ENCODE data around the gene TOB2.
A peak's percentile ranks its signal among the peaks of the same experiment; 100 is the strongest.

Gene TOB2

DNA sequence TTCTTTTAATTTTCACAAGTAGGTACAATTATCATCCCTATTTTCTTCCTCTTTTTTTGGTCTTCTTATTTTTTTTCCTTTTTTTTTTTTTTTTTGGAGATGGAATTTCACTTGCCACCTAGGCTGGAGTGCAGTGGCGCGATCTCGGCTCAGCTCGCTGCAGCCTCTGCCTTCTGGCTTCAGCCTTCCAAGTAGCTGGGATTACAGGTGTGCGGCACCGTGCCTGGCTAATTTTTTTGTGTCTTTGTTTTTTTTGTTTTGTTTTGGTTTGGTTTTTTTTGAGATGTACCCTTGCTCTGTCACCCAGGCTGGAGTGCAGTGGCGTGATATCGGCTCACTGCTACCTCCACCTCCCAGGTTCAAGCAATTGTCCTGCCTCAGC lies 16.7 kb downstream of the TOB2 start (continued):
- TF ChIP-seq, protein P1, sequence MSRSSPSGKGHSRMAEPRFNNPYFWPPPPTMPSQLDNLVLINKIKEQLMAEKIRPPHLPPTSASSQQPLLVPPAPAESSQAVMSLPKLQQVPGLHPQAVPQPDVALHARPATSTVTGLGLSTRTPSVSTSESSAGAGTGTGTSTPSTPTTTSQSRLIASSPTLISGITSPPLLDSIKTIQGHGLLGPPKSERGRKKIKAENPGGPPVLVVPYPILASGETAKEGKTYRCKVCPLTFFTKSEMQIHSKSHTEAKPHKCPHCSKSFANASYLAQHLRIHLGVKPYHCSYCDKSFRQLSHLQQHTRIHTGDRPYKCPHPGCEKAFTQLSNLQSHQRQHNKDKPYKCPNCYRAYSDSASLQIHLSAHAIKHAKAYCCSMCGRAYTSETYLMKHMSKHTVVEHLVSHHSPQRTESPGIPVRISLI (tag by site-specific recombination; IDR thresholded peaks at IDR 0.05) = peak; percentile 93

DNA sequence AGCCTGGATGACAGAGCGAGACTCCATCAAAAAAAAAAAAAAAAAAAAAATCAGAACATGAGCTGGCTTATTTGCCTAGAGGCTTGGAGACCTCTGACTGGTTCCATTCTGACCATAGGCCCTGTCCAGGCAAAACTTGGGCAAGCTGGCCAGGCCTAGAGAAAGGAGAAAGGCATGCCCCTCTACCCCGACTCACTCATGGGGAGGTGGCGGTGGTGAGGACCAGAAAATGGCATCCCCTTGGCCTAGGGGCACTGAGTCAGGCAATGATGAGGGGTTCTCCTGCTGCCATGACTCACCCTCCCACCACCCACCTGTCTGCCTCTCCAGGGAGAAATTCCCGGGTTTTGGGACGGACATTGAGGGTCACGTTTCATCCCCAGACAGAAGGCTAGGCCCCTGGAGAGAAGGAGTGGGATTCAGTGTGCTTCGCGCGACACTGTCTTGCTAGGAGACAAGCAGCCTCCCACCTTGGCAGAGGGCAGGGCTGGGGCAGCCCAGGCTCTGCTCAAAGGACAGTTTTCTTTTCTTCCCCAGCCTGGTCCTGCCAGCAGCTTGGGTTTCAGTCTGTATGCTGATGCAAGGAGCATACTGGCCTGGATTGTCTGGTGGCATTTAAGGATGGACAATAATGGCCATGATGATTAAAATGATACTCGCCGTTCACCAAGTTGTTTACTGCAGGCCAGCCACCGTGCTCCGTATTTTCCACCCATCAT lies 17.2 kb downstream of the TOB2 start:
- ChIA-PET POLR2A (interaction anchor here (0.7 to 1.2 kb wide), 4 partner anchors 13 to 48 kb away, joined by 3 to 6 read pairs (median 4); partner anchors contain the start of gene TEF), CTCF (interaction anchor here (1.2 to 1.9 kb wide), 2 partner anchors 26 to 89 kb away, joined by 5 read pairs; no protein-coding TSS in a partner anchor)
- no peak overlapping the region; the same call in 1 of the 2 replicates for H3K27ac ChIP-seq (ENCODE audit: extremely low read depth, low read depth, low read length)
- TF ChIP-seq, protein P2, sequence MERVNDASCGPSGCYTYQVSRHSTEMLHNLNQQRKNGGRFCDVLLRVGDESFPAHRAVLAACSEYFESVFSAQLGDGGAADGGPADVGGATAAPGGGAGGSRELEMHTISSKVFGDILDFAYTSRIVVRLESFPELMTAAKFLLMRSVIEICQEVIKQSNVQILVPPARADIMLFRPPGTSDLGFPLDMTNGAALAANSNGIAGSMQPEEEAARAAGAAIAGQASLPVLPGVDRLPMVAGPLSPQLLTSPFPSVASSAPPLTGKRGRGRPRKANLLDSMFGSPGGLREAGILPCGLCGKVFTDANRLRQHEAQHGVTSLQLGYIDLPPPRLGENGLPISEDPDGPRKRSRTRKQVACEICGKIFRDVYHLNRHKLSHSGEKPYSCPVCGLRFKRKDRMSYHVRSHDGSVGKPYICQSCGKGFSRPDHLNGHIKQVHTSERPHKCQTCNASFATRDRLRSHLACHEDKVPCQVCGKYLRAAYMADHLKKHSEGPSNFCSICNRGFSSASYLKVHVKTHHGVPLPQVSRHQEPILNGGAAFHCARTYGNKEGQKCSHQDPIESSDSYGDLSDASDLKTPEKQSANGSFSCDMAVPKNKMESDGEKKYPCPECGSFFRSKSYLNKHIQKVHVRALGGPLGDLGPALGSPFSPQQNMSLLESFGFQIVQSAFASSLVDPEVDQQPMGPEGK (tag by site-specific recombination; IDR thresholded peaks at IDR 0.05) = peak; percentile 58
- no peak for TF ChIP-seq ZNF521 (tag by site-specific recombination; IDR thresholded peaks at IDR 0.05)
- no peak for TF ChIP-seq SCRT1 (tag by site-specific recombination; IDR thresholded peaks at IDR 0.05; ENCODE audit: borderline replicate concordance)
- TF ChIP-seq, protein P3, sequence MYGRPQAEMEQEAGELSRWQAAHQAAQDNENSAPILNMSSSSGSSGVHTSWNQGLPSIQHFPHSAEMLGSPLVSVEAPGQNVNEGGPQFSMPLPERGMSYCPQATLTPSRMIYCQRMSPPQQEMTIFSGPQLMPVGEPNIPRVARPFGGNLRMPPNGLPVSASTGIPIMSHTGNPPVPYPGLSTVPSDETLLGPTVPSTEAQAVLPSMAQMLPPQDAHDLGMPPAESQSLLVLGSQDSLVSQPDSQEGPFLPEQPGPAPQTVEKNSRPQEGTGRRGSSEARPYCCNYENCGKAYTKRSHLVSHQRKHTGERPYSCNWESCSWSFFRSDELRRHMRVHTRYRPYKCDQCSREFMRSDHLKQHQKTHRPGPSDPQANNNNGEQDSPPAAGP (tag by site-specific recombination; IDR thresholded peaks at IDR 0.05) = 0 out of 2 replicates have a peak, but pooled peaks have one; percentile 27
- peak; percentile 66 for TF ChIP-seq SP7 (tag by site-specific recombination; IDR thresholded peaks at IDR 0.05)
- no peak for TF ChIP-seq ZNF214 (tag by site-specific recombination; IDR thresholded peaks at IDR 0.05; ENCODE audit: borderline replicate concordance)
- TF ChIP-seq, protein P4, sequence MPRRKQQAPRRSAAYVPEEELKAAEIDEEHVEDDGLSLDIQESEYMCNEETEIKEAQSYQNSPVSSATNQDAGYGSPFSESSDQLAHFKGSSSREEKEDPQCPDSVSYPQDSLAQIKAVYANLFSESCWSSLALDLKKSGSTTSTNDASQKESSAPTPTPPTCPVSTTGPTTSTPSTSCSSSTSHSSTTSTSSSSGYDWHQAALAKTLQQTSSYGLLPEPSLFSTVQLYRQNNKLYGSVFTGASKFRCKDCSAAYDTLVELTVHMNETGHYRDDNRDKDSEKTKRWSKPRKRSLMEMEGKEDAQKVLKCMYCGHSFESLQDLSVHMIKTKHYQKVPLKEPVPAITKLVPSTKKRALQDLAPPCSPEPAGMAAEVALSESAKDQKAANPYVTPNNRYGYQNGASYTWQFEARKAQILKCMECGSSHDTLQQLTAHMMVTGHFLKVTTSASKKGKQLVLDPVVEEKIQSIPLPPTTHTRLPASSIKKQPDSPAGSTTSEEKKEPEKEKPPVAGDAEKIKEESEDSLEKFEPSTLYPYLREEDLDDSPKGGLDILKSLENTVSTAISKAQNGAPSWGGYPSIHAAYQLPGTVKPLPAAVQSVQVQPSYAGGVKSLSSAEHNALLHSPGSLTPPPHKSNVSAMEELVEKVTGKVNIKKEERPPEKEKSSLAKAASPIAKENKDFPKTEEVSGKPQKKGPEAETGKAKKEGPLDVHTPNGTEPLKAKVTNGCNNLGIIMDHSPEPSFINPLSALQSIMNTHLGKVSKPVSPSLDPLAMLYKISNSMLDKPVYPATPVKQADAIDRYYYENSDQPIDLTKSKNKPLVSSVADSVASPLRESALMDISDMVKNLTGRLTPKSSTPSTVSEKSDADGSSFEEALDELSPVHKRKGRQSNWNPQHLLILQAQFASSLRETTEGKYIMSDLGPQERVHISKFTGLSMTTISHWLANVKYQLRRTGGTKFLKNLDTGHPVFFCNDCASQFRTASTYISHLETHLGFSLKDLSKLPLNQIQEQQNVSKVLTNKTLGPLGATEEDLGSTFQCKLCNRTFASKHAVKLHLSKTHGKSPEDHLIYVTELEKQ (tag by site-specific recombination; IDR thresholded peaks at IDR 0.05; ENCODE audit: borderline replicate concordance) = no peak
- TF ChIP-seq ZBTB20 (tag by site-specific recombination; IDR thresholded peaks at IDR 0.05) = peak; percentile 17; the same call in 1 of the 2 replicates
- TF ChIP-seq GLIS1 (tag by site-specific recombination; IDR thresholded peaks at IDR 0.05) = peak; percentile 33; the same call in 1 of the 2 replicates
- peak; percentile 78 for TF ChIP-seq ZFHX2 (tag by site-specific recombination; conservative IDR thresholded peaks at IDR 0.05)
- TF ChIP-seq ZNF560 (tag by site-specific recombination; IDR thresholded peaks at IDR 0.05; ENCODE audit: borderline replicate concordance) = no peak
- TF ChIP-seq, protein P1 (tag by site-specific recombination; IDR thresholded peaks at IDR 0.05) = peak; percentile 66
- TF ChIP-seq EGR2 (tag by site-specific recombination; IDR thresholded peaks at IDR 0.05; ENCODE audit: low read depth) = peak; percentile 79
- no peak for TF ChIP-seq ZNF654 (tag by site-specific recombination; IDR thresholded peaks at IDR 0.05; ENCODE audit: low read depth)
- no peak for TF ChIP-seq ZNF747 (tag by site-specific recombination; IDR thresholded peaks at IDR 0.05)
- peak; percentile 55; the same call in 1 of the 2 replicates for TF ChIP-seq ZBTB17 (tag by site-specific recombination; IDR thresholded peaks at IDR 0.05)
- peak; percentile 46; the same call in 1 of the 2 replicates for TF ChIP-seq ZNF677 (tag by site-specific recombination; IDR thresholded peaks at IDR 0.05)
- TF ChIP-seq KLF7 (tag by site-specific recombination; IDR thresholded peaks at IDR 0.05; ENCODE audit: borderline replicate concordance) = no peak
- no peak for TF ChIP-seq ZSCAN16 (tag by site-specific recombination; IDR thresholded peaks at IDR 0.05)
- TF ChIP-seq, protein P5, sequence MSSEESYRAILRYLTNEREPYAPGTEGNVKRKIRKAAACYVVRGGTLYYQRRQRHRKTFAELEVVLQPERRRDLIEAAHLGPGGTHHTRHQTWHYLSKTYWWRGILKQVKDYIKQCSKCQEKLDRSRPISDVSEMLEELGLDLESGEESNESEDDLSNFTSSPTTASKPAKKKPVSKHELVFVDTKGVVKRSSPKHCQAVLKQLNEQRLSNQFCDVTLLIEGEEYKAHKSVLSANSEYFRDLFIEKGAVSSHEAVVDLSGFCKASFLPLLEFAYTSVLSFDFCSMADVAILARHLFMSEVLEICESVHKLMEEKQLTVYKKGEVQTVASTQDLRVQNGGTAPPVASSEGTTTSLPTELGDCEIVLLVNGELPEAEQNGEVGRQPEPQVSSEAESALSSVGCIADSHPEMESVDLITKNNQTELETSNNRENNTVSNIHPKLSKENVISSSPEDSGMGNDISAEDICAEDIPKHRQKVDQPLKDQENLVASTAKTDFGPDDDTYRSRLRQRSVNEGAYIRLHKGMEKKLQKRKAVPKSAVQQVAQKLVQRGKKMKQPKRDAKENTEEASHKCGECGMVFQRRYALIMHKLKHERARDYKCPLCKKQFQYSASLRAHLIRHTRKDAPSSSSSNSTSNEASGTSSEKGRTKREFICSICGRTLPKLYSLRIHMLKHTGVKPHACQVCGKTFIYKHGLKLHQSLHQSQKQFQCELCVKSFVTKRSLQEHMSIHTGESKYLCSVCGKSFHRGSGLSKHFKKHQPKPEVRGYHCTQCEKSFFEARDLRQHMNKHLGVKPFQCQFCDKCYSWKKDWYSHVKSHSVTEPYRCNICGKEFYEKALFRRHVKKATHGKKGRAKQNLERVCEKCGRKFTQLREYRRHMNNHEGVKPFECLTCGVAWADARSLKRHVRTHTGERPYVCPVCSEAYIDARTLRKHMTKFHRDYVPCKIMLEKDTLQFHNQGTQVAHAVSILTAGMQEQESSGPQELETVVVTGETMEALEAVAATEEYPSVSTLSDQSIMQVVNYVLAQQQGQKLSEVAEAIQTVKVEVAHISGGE (tag by site-specific recombination; conservative IDR thresholded peaks at IDR 0.05; ENCODE audit: low read depth) = no peak
- 0 out of 2 replicates have a peak, but pooled peaks have one; percentile 23 for TF ChIP-seq ZNF335 (tag by site-specific recombination; conservative IDR thresholded peaks at IDR 0.05)
- no peak for TF ChIP-seq ZNF701 (tag by site-specific recombination; IDR thresholded peaks at IDR 0.05)

More for the DNA sequence above, 17.2 kb downstream of the TOB2 start:
- Histone ChIP-seq H3K36me3 (ENCODE audit: control insufficient read depth in 2 of 2, insufficient read depth in 1 of 2, low read length in 2 of 2) (peaks cover 3 to 44% of the 10 kb centered on the region in 2 experiments; a peak in 2 of 3 replicates), H3K4me3 (ENCODE audit: low read depth, low read length) (no peak overlapping the region), H3K9me3 (ENCODE audit: control insufficient read depth, insufficient read depth, low read depth, low read length) (no peaks in the 10 kb centered on the region), H3K4me1 (ENCODE audit: control insufficient read depth, insufficient read depth, low read length) (peaks cover 4% of the 10 kb centered on the region; the same call in 1 of the 2 replicates)
